Activated CD4-positive, alpha-beta T cell treated with anti-CD3 and anti-CD28 coated beads for 36 hours (primary cell): ENCODE results near the gene TRABD2B. TPM values are rescaled to one million over a fixed set of nuclear protein-coding genes. Genes with fewer than 3 reads are reported as not detected.

Experiments
- ATAC-seq: fragments of 200-7000 bp; cut with Tn5 transposase; one replicate; pipeline ENCODE4 v1.10.0; 2021; ENCODE audit warnings: mild to moderate bottlenecking, moderate library complexity
- CTCF ChIA-PET: fragments of 350-600 bp; sonication (Branson Sonifier 250); formaldehyde crosslinking; loops from one replicate; lab custom pipeline; 2021; ENCODE audit warnings: antibody characterized with exemption; lab: Charles Lee
- POLR2A ChIA-PET: fragments of 350-600 bp; sonication (Branson Sonifier 250); formaldehyde crosslinking; loops from one replicate; lab custom pipeline; 2021; ENCODE audit warnings: antibody characterized with exemption, inconsistent platforms; lab: Charles Lee
- DNase-seq: peaks from one replicate; pipeline ENCODE4 v3.0.0-alpha.2; 2020
- H3K27ac Mint-ChIP-seq: one replicate; pipeline ENCODE4 v1.8.0; 2021; ENCODE audit warnings: mixed read lengths
- H3K27me3 Mint-ChIP-seq: one replicate; pipeline ENCODE4 v1.8.0; 2021; ENCODE audit warnings: mixed read lengths
- H3K36me3 Mint-ChIP-seq: one replicate; pipeline ENCODE4 v1.8.0; 2021; ENCODE audit warnings: low read depth, mixed read lengths
- H3K4me1 Mint-ChIP-seq: one replicate; pipeline ENCODE4 v1.8.0; 2021; ENCODE audit warnings: mixed read lengths
- H3K4me3 Mint-ChIP-seq: one replicate; pipeline ENCODE4 v1.8.0; 2021; ENCODE audit warnings: mild to moderate bottlenecking, moderate library complexity, mixed read lengths
- H3K9me3 Mint-ChIP-seq: one replicate; pipeline ENCODE4 v1.8.0; 2021; ENCODE audit warnings: low read depth, mixed read lengths
- intact Hi-C, 2 experiments: fragments of 100-400 bp; cut with DNase I in 1 of 2; cut with micrococcal nuclease in 1 of 2; formaldehyde crosslinking; loops; one replicate each; pipeline versions ENCODE4 v1.14.2 to v1.15.1; 2022 to 2024; cut with DNase I, micrococcal nuclease
- total RNA-seq, 2 experiments: library from RNA; stranded (reverse); gene quantifications; one replicate each; pipeline ENCODE4 v1.2.3, GENCODE V29; 2021

Gene TRABD2B
- total RNA-seq = not detected

DNA sequence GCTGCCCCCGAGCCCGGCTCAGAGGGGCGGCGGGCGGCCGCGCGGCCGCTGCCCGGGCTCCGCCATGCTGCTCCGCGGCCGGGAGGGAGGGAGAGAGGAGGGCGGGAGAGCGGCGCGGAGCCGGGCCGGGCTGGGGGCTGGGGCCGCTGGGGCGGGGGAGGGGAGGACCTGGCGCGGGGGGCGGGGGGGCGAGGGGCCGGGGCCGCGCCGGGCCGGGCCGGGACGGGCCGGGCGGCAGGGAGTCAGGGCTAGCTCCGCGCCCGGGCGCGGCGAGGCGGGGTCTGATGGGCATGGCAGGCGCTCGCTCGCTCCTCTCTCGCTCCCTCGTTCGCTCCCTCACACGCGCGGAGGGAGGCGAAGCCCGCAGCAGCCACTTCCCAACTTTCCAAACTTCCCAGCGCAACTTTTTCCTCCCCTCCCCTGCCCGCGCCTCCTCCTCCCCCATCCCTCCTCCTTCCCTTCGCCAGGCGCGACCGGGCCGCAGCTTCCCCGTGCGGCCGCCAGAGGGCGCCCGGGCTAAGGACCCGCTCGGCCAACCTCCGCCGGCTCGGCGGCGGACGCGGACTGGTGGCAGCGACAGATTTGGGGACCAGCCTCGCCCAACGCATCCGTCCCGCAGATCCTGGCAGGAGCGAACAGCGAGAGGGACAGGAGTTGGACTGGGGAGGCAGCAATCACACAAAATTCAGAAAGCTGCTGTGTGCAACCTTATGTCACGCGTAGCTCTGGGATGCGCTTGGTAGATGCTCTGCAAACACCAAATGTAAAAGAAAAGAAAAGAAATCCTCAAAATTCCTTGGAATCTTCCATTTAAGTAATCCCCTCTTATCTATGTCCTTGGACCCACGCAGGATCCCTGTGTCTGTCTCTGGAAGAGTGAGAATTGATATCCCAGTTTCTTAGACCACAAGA lies at the start of gene TRABD2B:
TRABD2B (minus strand) TSS at position 97 of the 912 bp plus-strand sequence.
- no peaks in the 10 kb centered on the region for H3K9me3 Mint-ChIP-seq

DNA sequence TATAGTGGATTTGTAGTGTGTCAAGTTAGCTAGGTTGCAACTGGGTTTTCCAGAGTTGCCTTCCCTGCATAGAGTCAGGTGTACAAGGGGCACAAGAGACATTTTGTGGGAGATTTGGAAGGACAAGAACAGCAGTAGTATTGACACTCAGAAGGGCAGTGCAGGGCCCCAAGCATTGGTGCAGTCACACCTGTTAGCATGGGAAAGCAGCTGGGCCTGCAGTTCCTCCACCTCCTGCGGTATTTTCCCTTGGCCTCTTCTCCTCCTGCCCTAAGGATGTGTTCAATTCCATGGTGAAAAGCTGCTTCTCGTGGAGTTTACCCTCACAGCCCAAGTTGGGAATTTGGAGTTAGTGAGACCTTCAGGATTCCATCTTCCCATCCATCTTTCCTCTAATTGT lies 47.1 kb upstream of the TRABD2B start:
- Mint-ChIP-seq H3K4me3 (no peak overlapping the region), H3K36me3 (no peaks in the 10 kb centered on the region), H3K27me3 (peaks cover 3% of the 10 kb centered on the region), H3K27ac (no peak overlapping the region), H3K9me3 (no peaks in the 10 kb centered on the region), H3K4me1 (no peaks in the 10 kb centered on the region)
- intact Hi-C loops = no loop called here
- DNase-seq (no peak), ATAC-seq (no peak)
- CTCF ChIA-PET = no interaction called here
- POLR2A ChIA-PET = no interaction called here

More for the DNA sequence above, at the start of gene TRABD2B:
- ChIA-PET CTCF (interaction anchor here (0.5 to 2.7 kb wide), 12 partner anchors 8 to 329 kb away, joined by 3 to 21 read pairs (median 3); no protein-coding TSS in a partner anchor), POLR2A (no interaction called here)
- peaks cover 40% of the 10 kb centered on the region for H3K27me3 Mint-ChIP-seq
- peak within 1 kb of the TSS; percentile 53 for H3K4me3 Mint-ChIP-seq
- peaks cover 4% of the 10 kb centered on the region for H3K4me1 Mint-ChIP-seq
- H3K27ac Mint-ChIP-seq = no peak within 1 kb of the TSS
- intact Hi-C loops = loop anchor here (1.0 to 2.0 kb wide), 3 partner anchors 64 to 239 kb away; no protein-coding TSS in a partner anchor
- no peaks in the 10 kb centered on the region for H3K36me3 Mint-ChIP-seq
- DNase-seq (peak; percentile 80), ATAC-seq (peak; percentile 92)

DNA sequence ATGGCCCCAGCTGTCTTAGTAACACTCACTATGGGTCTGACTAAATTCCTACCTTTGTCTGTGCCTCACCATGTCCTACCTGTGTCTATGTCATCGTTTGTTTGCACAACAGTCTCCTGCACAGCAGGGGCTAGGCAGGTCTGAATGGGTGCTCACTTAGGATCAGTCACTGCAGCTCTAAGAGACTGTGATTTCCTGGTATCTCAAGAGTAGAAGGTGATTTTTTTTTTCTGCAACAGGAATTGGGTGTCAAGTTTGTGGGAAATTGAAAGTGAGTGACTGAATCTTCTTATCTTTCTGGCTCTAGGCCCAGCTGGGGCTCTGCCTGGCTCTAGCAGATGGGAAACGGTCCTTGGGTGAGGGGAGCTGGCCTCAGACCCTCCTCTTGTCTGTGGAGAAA lies 46.4 kb upstream of the TRABD2B start:
- DNase-seq (no peak), ATAC-seq (no peak)
- Mint-ChIP-seq H3K27ac (no peak overlapping the region), H3K4me1 (no peaks in the 10 kb centered on the region), H3K27me3 (peaks cover 3% of the 10 kb centered on the region), H3K9me3 (no peaks in the 10 kb centered on the region), H3K36me3 (no peaks in the 10 kb centered on the region), H3K4me3 (no peak overlapping the region)
- ChIA-PET POLR2A (interaction anchor here (0.6 kb wide), 1 partner anchor 1714 kb away, joined by 6 read pairs; no protein-coding TSS in a partner anchor), CTCF (no interaction called here)
- intact Hi-C loops = no loop called here

DNA sequence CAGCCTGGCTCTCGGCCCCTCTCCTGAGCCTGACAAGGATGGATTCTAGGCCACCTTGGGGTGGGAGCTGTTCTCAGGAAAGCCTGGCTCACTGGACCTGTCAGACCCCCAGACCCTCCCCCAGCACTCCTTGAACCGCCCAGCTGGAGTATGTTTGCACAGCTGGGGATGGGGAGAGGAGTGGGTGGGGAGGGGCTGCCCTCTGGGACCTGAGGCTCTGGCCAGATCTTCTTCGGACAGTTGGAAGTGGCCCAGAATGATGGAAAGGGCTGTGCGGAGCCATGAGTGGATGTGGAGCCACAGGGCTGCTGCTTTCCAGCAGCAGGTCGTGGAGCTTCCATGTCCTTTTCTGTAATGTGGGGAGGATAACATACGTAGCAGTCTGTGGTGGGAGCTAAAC lies 43.0 kb upstream of the TRABD2B start:
- intact Hi-C loops = no loop called here
- ChIA-PET POLR2A (no interaction called here), CTCF (interaction anchor here (1.4 kb wide), 1 partner anchor 43 kb away, joined by 3 read pairs; the partner anchor contains the start of gene TRABD2B)
- Mint-ChIP-seq H3K27ac (no peak overlapping the region), H3K9me3 (no peaks in the 10 kb centered on the region), H3K36me3 (no peaks in the 10 kb centered on the region), H3K27me3 (no peaks in the 10 kb centered on the region), H3K4me1 (no peaks in the 10 kb centered on the region), H3K4me3 (no peak overlapping the region)
- DNase-seq (no peak), ATAC-seq (no peak)

DNA sequence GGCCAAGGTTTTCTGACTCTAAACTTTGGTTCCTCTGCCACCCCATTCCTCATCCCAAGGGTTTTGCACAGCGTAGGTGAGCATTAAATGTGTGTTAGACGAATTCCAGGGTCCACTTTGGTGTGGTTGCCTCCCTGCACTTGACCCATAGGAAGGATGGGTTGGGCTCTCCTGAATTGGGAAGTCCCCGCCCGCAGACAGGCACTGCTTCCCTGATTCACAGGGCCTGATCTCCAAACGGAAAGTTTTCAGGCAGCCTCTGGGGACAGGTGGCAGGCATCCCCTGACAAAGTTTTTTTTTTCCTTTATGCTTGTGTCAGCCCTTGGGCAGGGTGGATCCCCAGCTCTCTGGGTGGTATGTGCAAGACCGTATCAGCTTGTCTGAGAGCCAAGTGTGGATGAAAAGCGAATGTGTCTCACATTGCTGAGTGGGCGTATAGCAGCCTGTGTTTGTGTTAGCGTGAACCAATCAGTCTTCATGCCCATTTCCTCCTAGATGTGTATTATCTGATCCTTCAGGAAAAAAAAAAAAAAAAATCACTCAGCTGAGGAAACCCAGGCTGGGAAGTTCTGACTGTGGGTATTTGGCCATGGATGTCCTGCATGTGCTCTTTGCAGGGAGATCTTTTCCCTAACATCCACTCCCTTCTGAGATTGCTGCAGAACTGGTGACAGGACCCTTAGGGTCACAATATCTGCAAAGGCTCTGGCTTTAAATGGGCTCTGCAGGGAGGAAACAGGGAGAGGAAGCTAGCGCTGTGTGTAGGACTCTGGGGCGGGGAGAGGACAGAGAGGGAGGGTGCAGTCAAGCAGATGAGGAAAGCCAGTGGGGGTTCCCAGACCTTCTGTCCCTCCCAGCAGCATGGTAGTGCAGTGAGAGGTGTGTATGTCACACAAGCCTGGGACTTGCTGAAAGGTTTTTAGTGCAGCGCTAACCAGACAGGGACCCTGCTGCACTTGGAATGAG lies 42.2 kb upstream of the TRABD2B start:
- Mint-ChIP-seq H3K4me1 (no peaks in the 10 kb centered on the region), H3K27ac (no peak overlapping the region), H3K27me3 (no peaks in the 10 kb centered on the region), H3K36me3 (no peaks in the 10 kb centered on the region), H3K4me3 (no peak overlapping the region), H3K9me3 (no peaks in the 10 kb centered on the region)
- ChIA-PET POLR2A (no interaction called here), CTCF (interaction anchor here (0.6 kb wide), 1 partner anchor 182 kb away, joined by 3 read pairs; no protein-coding TSS in a partner anchor)
- intact Hi-C loops = no loop called here
- no peak for DNase-seq
- no peak for ATAC-seq

DNA sequence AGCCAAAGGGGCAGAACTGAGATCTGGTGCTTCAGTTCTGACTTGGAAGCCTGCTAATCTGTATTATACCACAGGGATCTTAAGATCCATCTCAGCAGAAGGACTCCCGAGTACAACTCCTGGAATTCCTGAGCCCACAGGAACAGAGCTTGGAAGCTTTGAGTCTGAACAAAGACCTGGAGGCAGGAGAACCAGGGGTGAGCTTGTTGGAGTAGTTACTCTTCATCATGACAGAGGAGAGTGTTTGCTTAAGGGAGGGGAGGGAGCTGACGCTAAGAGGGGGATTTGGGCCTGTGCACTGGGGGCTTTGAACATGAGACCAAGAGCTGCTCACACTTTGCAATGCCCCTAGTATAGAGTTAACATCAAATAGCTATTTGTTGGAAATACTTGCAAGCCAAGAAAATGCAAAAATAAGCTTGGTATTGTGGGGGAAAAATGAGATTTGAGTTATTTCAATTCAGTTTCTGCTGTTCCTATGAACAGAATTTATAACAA lies 41.1 kb upstream of the TRABD2B start:
- POLR2A ChIA-PET = no interaction called here

DNA sequence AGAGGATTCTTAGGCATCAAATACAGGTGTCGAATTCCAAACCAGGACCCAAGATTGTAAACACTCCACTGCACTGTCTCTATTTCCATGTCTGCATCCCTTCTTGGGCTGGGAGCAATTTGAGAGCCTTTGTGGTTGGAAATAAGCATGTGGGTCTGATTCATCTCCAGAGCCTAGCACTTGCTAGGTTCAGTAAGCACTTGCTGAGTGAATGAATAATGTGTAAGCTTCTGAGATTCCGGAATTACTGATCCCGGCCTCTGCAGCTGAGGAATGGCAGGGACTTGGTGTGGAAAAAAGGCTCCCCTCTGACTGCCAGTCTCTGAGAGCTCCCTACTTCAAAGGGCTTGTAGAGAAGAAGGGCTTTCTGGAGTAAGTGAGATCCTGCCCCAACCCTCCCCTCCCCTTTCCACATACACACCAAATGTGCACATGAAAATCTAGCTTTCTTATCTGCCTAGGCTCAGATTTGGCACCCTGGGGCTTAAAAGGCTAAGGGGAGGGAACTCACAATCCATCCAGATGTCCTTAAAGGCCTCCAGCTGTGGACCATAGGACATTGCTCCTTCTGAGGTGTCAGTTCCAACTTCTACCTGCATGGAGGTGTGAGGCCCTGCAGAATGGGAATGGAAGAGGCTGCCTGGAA lies 39.6 kb upstream of the TRABD2B start:
- ChIA-PET CTCF (no interaction called here), POLR2A (no interaction called here)
- Mint-ChIP-seq H3K9me3 (no peaks in the 10 kb centered on the region), H3K4me1 (no peaks in the 10 kb centered on the region), H3K36me3 (no peaks in the 10 kb centered on the region), H3K4me3 (no peak overlapping the region), H3K27me3 (no peaks in the 10 kb centered on the region), H3K27ac (no peak overlapping the region)
- intact Hi-C loops = no loop called here
- DNase-seq (no peak), ATAC-seq (no peak)

More for the DNA sequence above, 41.1 kb upstream of the TRABD2B start:
- Mint-ChIP-seq H3K27ac (no peak overlapping the region), H3K4me1 (no peaks in the 10 kb centered on the region), H3K9me3 (no peaks in the 10 kb centered on the region), H3K27me3 (no peaks in the 10 kb centered on the region), H3K36me3 (no peaks in the 10 kb centered on the region), H3K4me3 (no peak overlapping the region)
- ATAC-seq (no peak), DNase-seq (no peak)
- CTCF ChIA-PET = no interaction called here
- intact Hi-C loops = no loop called here

DNA sequence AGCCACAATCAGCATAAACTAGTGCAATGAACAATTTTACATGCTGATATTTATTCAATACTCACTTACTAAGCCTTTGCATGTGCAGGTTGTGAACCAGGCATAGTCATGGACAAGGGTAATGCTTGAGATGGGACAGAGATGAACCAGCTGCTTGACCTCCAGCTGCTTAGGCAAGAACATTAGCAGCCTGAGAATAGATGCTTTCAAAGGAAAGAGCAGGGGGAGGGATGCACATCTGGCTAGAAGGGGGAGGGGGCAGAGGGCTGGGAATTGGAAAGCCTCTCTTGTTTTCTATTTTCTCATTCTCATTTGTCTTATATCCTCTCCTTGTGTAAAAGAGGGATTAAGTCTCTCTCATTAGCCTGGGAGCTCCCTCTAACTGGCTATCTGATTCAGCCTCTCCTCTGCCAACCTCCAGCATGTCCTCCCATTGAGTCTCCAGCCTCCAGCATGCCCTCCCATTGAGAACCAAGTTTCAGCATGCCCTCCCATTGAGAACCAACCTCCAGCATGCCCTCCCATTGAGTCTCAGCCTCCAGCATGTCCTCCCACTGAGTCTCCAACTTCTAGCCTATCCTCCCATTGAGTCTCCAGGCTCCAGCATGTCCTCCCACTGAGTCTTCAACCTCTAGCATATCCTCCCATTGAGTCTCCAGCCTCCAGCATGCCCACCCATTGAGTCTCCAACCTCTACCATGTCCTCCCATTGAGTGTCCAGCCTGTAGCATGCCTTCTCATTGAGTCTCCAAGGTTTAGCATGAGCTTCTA lies 38.4 kb upstream of the TRABD2B start:
- Mint-ChIP-seq H3K36me3 (no peaks in the 10 kb centered on the region), H3K4me1 (no peaks in the 10 kb centered on the region), H3K9me3 (no peaks in the 10 kb centered on the region), H3K27me3 (no peaks in the 10 kb centered on the region), H3K4me3 (no peak overlapping the region), H3K27ac (no peak overlapping the region)
- DNase-seq (no peak), ATAC-seq (no peak)
- intact Hi-C loops = no loop called here
- ChIA-PET CTCF (no interaction called here), POLR2A (no interaction called here)

DNA sequence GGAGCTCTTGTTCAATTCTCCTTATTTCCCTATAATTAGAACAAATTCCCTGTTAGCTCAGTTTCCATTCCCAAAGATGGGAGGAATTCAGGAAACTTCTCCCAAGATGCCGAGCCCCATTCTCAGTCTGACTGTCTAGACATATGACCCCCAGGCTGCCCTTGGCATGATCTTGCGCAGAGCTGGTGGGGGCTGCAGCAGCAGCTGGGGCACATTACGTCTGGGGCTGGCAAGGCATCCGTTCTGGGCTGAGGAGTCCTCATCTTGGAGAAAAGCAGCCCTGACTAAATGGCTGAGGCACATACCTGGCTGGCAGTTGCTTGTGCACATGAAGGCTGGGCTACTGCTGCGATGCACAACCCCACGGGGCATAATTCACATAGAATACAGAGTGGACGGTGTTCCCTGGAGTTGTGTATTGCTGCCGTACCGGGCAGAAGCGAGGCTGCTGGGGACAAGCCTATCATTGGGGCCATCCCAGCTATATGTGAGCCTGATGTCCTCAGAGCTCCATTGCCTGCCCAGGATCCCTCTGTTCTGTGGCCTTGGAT lies 36.4 kb upstream of the TRABD2B start:
- intact Hi-C loops = no loop called here
- no peaks in the 10 kb centered on the region for H3K9me3 Mint-ChIP-seq

DNA sequence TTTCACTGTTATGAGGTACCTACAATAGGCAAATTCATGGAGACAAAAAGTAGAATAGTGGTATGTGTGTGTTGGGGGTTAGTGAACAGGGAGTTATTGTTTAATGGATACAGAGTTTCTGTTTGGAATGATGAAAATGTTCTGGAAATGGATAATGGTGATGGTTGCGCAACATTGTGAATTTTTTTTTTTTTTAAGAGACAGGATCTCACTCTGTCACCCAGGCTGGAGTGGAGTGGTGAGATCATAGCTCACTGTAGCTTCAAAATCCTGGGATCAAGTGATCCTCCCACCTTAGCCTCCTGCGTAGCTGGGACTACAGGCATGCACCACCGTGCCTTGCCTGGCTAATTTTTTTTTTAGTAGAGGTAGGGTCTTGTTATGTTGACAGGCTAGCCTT lies 34.5 kb upstream of the TRABD2B start:
- Mint-ChIP-seq H3K27ac (no peak overlapping the region), H3K4me3 (no peak overlapping the region), H3K27me3 (peaks cover 4% of the 10 kb centered on the region), H3K36me3 (no peaks in the 10 kb centered on the region), H3K9me3 (no peaks in the 10 kb centered on the region), H3K4me1 (no peaks in the 10 kb centered on the region)
- intact Hi-C loops = no loop called here
- CTCF ChIA-PET = interaction anchor here (0.6 to 1.6 kb wide), 2 partner anchors 14 to 115 kb away, joined by 3 to 5 read pairs; no protein-coding TSS in a partner anchor
- DNase-seq = no peak
- ATAC-seq = no peak
- POLR2A ChIA-PET = interaction anchor here (0.7 kb wide), 1 partner anchor 1057 kb away, joined by 3 read pairs; no protein-coding TSS in a partner anchor

More for the DNA sequence above, 36.4 kb upstream of the TRABD2B start:
- Mint-ChIP-seq H3K4me1 (no peaks in the 10 kb centered on the region), H3K36me3 (no peaks in the 10 kb centered on the region), H3K27ac (no peak overlapping the region), H3K27me3 (peaks cover 4% of the 10 kb centered on the region), H3K4me3 (no peak overlapping the region)
- DNase-seq (no peak), ATAC-seq (no peak)
- CTCF ChIA-PET = no interaction called here
- POLR2A ChIA-PET = no interaction called here
